Right lobe of liver (tissue), 6 donors: ENCODE results near the gene UQCRH. TPM values are rescaled to one million over a fixed set of nuclear protein-coding genes. Genes with fewer than 3 reads are reported as not detected.
"Not testable (repeated sequence)": the region's sequence is repeated elsewhere in the genome, so short reads cannot be mapped to it uniquely, and the experiment has no call there.

Experiments used
- ATAC-seq, 4 donors: fragments of 200-7000 bp; cut with Tn5 transposase; one replicate each; pipeline ENCODE4 v1.9.1; 2020; ENCODE audit warnings: mild to moderate bottlenecking in 4 of 4, moderate library complexity in 4 of 4
- DNase-seq, 3 donors: peaks; one replicate each; pipeline ENCODE4 v3.0.0-alpha.2; 2020
- H3K27ac ChIP-seq, 3 donors: fragments of 200-600 bp; one replicate each; pipeline ENCODE4 v1.8.0; 2022
- H3K27me3 ChIP-seq, 2 donors: fragments of 200-600 bp; one replicate each; pipeline ENCODE4 v1.8.0; 2022
- H3K36me3 ChIP-seq, 4 donors: fragments of 200-600 bp; sonication (generic) in 1 of 4; one replicate each; pipeline versions ENCODE4 v1.5.1 to v1.8.0; 2017 to 2022; ENCODE audit warnings: control low read depth in 1 of 4
- H3K4me1 ChIP-seq, 4 donors: fragments of 200-600 bp; sonication (generic) in 1 of 4; one replicate each; pipeline versions ENCODE4 v1.5.1 to v1.8.0; 2017 to 2022; ENCODE audit warnings: control low read depth in 1 of 4
- H3K4me3 ChIP-seq, 3 donors: fragments of 200-600 bp; one replicate each; pipeline ENCODE4 v1.8.0; 2022
- H3K9me3 ChIP-seq, 4 donors: fragments of 200-600 bp; sonication (generic) in 1 of 4; one replicate each; pipeline versions ENCODE4 v1.5.1 to v1.8.0; 2017 to 2022; ENCODE audit warnings: control low read depth in 1 of 4
- POLR2A ChIP-seq: fragments of 450-650 bp; IDR thresholded peaks from one replicate; pipeline ENCODE4 v1.6.1; 2017; ENCODE audit warnings: antibody characterized with exemption, mild to moderate bottlenecking
- WGBS: methylation state at CpG from one replicate; pipeline ENCODE4 v1.1.6; 2018; ENCODE audit warnings: low coverage, low lambda C conversion rate; ENCODE audit not compliant: insufficient coverage; ENCODE audit errors: missing lambda C conversion rate; 5-methylcytosine and 5-hydroxymethylcytosine counted together
- intact Hi-C, 2 donors: fragments of 100-400 bp; cut with DNase I; formaldehyde crosslinking; loops; one replicate each; pipeline versions ENCODE4 v1.11.2 to v1.14.1; 2022
- total RNA-seq, 6 experiments: library from RNA; depleted of rRNA in 2 of 6; stranded (reverse); fragments of >200 nt in 2 of 6; fragmentation: NEBNext Ultra II Directional in 3 of 6; extraction: Animal tissue kit (Norgen Biotek cat#: 25700) in 3 of 6; gene quantifications; one replicate each; pipeline versions ENCODE4 v1.1.0 to v1.2.4, GENCODE V29; 2016 to 2023
- TF ChIP-seq, protein P1 (sequence below), 4 donors: fragments of 200-600 bp in 3 of 4; fragments of 450-650 bp in 1 of 4; IDR thresholded peaks; one replicate each; pipeline versions ENCODE4 v1.5.1 to v1.8.0; 2016 to 2022; ENCODE audit warnings: antibody characterized with exemption in 4 of 4, mild to moderate bottlenecking in 2 of 4
- donor health status: DM: no; HTN: yes; CAD: no.
- donor health status: DM: no; HTN: no; CAD: no.
- donor health status: DM: no; HTN: no; CAD: no.
- donor health status: DM: no; HTN: yes; CAD: no.
- donor health status: DM: no; HTN: yes; CAD: no.

The UQCRH gene
- total RNA-seq, 6 experiments from 2014 or later, result 71.6 to 244 (median 90.4) TPM

DNA sequence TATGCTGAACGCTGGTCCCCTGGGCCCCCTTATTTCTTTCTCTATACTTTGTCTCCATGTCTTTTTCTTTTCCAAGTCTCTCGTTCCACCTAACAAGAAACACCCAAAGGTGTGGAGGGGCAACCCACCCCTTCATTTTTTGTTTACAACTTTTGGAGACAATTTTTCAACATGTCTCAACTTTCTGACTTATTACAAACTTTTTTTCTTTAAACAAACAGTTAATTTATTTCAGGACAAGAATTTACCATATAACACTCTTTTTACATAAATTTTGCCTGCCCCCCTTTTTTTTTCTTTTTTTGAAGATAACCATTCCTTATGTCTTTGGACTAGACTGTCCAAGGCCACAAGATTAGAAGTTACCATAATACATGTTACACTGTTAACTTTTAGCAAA is 26.9 kb downstream of the UQCRH start:
- ATAC-seq, DNase-seq, intact Hi-C loops, H3K36me3 ChIP-seq, H3K27me3 ChIP-seq, H3K4me1 ChIP-seq, H3K27ac ChIP-seq, H3K9me3 ChIP-seq, H3K4me3 ChIP-seq: not testable (repeated sequence)
- WGBS, result 61% methylated on average over 2 of the region's 2 CpGs

GRCh38 chr1:46331786-46332540 is 28.5 kb downstream of the UQCRH start:
- H3K9me3 ChIP-seq, H3K27me3 ChIP-seq, H3K4me1 ChIP-seq, H3K36me3 ChIP-seq, H3K27ac ChIP-seq, ATAC-seq, intact Hi-C loops, H3K4me3 ChIP-seq, DNase-seq: not testable (repeated sequence)
- 62% methylated on average over 6 of the region's 24 CpGs for WGBS

- no peaks in the 10 kb centered on the region for H3K9me3 ChIP-seq
- WGBS, result 61% methylated on average over 5 of the region's 9 CpGs
- TF ChIP-seq POLR2A, result no peak
- TF ChIP-seq, protein P1, sequence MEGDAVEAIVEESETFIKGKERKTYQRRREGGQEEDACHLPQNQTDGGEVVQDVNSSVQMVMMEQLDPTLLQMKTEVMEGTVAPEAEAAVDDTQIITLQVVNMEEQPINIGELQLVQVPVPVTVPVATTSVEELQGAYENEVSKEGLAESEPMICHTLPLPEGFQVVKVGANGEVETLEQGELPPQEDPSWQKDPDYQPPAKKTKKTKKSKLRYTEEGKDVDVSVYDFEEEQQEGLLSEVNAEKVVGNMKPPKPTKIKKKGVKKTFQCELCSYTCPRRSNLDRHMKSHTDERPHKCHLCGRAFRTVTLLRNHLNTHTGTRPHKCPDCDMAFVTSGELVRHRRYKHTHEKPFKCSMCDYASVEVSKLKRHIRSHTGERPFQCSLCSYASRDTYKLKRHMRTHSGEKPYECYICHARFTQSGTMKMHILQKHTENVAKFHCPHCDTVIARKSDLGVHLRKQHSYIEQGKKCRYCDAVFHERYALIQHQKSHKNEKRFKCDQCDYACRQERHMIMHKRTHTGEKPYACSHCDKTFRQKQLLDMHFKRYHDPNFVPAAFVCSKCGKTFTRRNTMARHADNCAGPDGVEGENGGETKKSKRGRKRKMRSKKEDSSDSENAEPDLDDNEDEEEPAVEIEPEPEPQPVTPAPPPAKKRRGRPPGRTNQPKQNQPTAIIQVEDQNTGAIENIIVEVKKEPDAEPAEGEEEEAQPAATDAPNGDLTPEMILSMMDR (IDR thresholded peaks at IDR 0.05), result peak; percentile 21 to 39 (median 30)
- no peak overlapping the region for H3K4me3 ChIP-seq
- no peaks in the 10 kb centered on the region for H3K27me3 ChIP-seq
- no peaks in the 10 kb centered on the region for H3K36me3 ChIP-seq
- H3K4me1 ChIP-seq, result no peaks in the 10 kb centered on the region
- ATAC-seq (peak; percentile 67 to 95 (median 74)), DNase-seq (no peak)
- intact Hi-C loops, result no loop called here
- H3K27ac ChIP-seq, result no peak overlapping the region
Measured at GRCh38 chr1:46333300-46334029, 30.0 kb downstream of the UQCRH start.

DNA sequence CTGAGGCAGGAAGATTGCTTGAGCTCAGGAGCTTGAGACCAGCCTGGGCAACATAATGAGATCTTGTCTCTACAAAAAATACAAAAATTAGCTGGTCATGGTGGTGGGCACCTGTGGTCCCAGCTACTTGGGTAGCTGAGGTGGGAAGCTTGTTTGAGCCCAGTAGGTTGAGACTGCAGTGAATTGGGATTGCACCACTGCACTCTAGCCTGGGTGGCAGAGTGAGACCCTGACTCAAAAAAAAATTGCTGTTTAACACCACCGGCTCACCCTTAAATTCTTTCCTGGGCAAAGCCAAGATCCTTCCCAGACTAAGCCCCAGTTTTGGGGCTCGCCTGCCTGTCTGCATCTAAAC is 30.5 kb downstream of the UQCRH start:
- no peaks in the 10 kb centered on the region for H3K27me3 ChIP-seq
- H3K36me3 ChIP-seq, result no peaks in the 10 kb centered on the region
- no peak for ATAC-seq
- TF ChIP-seq, protein P1 (IDR thresholded peaks at IDR 0.05), result no peak
- no peak for TF ChIP-seq POLR2A
- H3K4me1 ChIP-seq, result no peaks in the 10 kb centered on the region
- DNase-seq, result no peak
- H3K27ac ChIP-seq, result no peak overlapping the region
- intact Hi-C loops, result no loop called here
- no peaks in the 10 kb centered on the region for H3K9me3 ChIP-seq
- 67% methylated on average over 2 of the region's 2 CpGs for WGBS
- H3K4me3 ChIP-seq, result no peak overlapping the region

- DNase-seq, result no peak
- intact Hi-C loops, result no loop called here
- no peak for ATAC-seq
- no peaks in the 10 kb centered on the region for H3K36me3 ChIP-seq
- no peak for TF ChIP-seq POLR2A
- TF ChIP-seq, protein P1 (IDR thresholded peaks at IDR 0.05), result no peak
- no peaks in the 10 kb centered on the region for H3K27me3 ChIP-seq
- 85% methylated on average over 3 of the region's 3 CpGs for WGBS
- peaks cover 0 to 2% (median 0%) of the 10 kb centered on the region in 4 donors for H3K4me1 ChIP-seq
- no peaks in the 10 kb centered on the region for H3K9me3 ChIP-seq
- no peak overlapping the region for H3K4me3 ChIP-seq
- H3K27ac ChIP-seq, result no peak overlapping the region
Measured at GRCh38 chr1:46335081-46335480, 31.6 kb downstream of the UQCRH start.

GRCh38 chr1:46337409-46337808 is 33.9 kb downstream of the UQCRH start:
- DNase-seq, intact Hi-C loops, H3K9me3 ChIP-seq, H3K27me3 ChIP-seq, H3K4me3 ChIP-seq, H3K4me1 ChIP-seq, H3K27ac ChIP-seq, ATAC-seq, H3K36me3 ChIP-seq: not testable (repeated sequence)
- WGBS, result 95% methylated on average over 9 of the region's 14 CpGs
